ENCODE results near the gene TEAD1. TPM values are rescaled to one million over a fixed set of nuclear protein-coding genes. Genes with fewer than 3 reads are reported as not detected.

Gene TEAD1
- total and polyA plus RNA-seq, 2 donors (not counting 3 experiments of a cell fraction or from before 2014, with no cell fraction given) = 15.3 to 49.0 TPM

DNA sequence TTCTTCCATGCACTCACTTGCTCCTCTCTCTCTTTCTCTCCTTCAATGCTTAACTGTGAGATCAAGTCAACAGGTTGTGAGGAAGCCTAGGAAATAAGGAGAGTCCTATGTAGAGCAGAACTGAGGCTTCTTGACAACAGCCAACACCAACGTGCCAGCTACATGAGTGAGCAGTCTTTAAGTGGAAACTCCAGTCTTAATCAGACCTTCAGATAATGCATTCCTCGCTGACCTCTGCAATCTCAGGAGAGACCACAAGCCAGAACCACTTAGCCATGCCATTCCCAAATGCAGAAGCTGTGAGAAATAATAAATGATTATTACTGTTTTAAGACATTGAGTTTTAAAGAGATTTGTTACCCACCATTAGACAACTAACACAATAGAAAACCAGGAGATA lies 6.1 kb upstream of the TEAD1 start:
- intact Hi-C loops (cut with micrococcal nuclease) (no loop called here), dilution Hi-C loops (cut with MboI; ENCODE audit: extremely low pct_ligation_motif_present, low sequenced_read_pairs) (no loop called here)
- no peak for FAIRE-seq
- Histone ChIP-seq H3K4me3 (replicated peaks in 1 of 3; ENCODE audit: insufficient read depth in 1 of 3, low read depth in 1 of 3, low read length in 3 of 3) (no peak overlapping the region), H4K20me1 (replicated peaks; ENCODE audit: control insufficient read depth, extremely low read depth, insufficient read depth, low read length) (no peaks in the 10 kb centered on the region), H3K79me2 (ENCODE audit: control insufficient read depth, insufficient read depth, low read length) (no peaks in the 10 kb centered on the region), H3K4me1 (ENCODE audit: control insufficient read depth, extremely low read depth, insufficient read depth, low read length) (no peaks in the 10 kb centered on the region), H3K9ac (replicated peaks; ENCODE audit: extremely low read depth, insufficient read depth, low read length) (no peak overlapping the region), H2AFZ (ENCODE audit: low read depth, low read length) (no peak overlapping the region), H3K27ac (ENCODE audit: insufficient read depth, low read depth, low read length) (no peak overlapping the region), H3K36me3 (ENCODE audit: control insufficient read depth in 2 of 2, extremely low read depth in 1 of 2, insufficient read depth in 2 of 2, low read length in 2 of 2) (no peaks in the 10 kb centered on the region), H3K4me2 (ENCODE audit: insufficient read depth, low read length) (no peak overlapping the region), H3K27me3 (ENCODE audit: control insufficient read depth in 2 of 2, insufficient read depth in 2 of 2, low read length in 2 of 2) (peaks cover 11 to 15% of the 10 kb centered on the region in 2 experiments), H3K9me3 (replicated peaks; ENCODE audit: control insufficient read depth, insufficient read depth, low read length) (no peaks in the 10 kb centered on the region), H3K9me1 (replicated peaks; ENCODE audit: control insufficient read depth, extremely low read depth, insufficient read depth, low read length) (no peaks in the 10 kb centered on the region)
- BruUV-seq (replicated peaks) = no TSS peak
- CTCF ChIA-PET = interaction anchor here (1.1 kb wide), 1 partner anchor 69 kb away, joined by 3 read pairs; no protein-coding TSS in a partner anchor
- TF ChIP-seq CTCF (IDR thresholded peaks at IDR 0.05; ENCODE audit: extremely low read depth in 1 of 2, insufficient read depth in 1 of 2, low read depth in 1 of 2, low read length in 2 of 2) (no peak), GATA2 (IDR thresholded peaks at IDR 0.05; ENCODE audit: insufficient read depth, insufficient read length, low read depth, low read length) (no peak), POLR2AphosphoS5 (IDR thresholded peaks at IDR 0.05; ENCODE audit: insufficient read depth, low read depth, low read length) (no peak), POLR2A (IDR thresholded peaks at IDR 0.05; ENCODE audit: low read depth, low read length) (no peak), MAX (IDR thresholded peaks at IDR 0.05; ENCODE audit: insufficient read depth, insufficient read length) (no peak), JUN (IDR thresholded peaks at IDR 0.05; ENCODE audit: borderline replicate concordance, insufficient read depth, insufficient read length, low read depth) (no peak), FOS (IDR thresholded peaks at IDR 0.05; ENCODE audit: borderline replicate concordance, insufficient read depth, low read length) (no peak), MYC (IDR thresholded peaks at IDR 0.05; ENCODE audit: low read depth, low read length) (no peak), EZH2 (IDR thresholded peaks at IDR 0.05; ENCODE audit: borderline replicate concordance, low read depth, low read length, severe bottlenecking) (no peak)
- POLR2A ChIA-PET = no interaction called here
- DNase-seq (ENCODE audit: low read depth, low spot score) = no peak
